Measurements from ENCODE around the gene PIKFYVE.
"Not testable (repeated sequence)": the region's sequence is repeated elsewhere in the genome, so short reads cannot be mapped to it uniquely, and the experiment has no call there.

Gene PIKFYVE, protein sequence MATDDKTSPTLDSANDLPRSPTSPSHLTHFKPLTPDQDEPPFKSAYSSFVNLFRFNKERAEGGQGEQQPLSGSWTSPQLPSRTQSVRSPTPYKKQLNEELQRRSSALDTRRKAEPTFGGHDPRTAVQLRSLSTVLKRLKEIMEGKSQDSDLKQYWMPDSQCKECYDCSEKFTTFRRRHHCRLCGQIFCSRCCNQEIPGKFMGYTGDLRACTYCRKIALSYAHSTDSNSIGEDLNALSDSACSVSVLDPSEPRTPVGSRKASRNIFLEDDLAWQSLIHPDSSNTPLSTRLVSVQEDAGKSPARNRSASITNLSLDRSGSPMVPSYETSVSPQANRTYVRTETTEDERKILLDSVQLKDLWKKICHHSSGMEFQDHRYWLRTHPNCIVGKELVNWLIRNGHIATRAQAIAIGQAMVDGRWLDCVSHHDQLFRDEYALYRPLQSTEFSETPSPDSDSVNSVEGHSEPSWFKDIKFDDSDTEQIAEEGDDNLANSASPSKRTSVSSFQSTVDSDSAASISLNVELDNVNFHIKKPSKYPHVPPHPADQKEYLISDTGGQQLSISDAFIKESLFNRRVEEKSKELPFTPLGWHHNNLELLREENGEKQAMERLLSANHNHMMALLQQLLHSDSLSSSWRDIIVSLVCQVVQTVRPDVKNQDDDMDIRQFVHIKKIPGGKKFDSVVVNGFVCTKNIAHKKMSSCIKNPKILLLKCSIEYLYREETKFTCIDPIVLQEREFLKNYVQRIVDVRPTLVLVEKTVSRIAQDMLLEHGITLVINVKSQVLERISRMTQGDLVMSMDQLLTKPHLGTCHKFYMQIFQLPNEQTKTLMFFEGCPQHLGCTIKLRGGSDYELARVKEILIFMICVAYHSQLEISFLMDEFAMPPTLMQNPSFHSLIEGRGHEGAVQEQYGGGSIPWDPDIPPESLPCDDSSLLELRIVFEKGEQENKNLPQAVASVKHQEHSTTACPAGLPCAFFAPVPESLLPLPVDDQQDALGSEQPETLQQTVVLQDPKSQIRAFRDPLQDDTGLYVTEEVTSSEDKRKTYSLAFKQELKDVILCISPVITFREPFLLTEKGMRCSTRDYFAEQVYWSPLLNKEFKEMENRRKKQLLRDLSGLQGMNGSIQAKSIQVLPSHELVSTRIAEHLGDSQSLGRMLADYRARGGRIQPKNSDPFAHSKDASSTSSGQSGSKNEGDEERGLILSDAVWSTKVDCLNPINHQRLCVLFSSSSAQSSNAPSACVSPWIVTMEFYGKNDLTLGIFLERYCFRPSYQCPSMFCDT (N-terminal part only)

DNA sequence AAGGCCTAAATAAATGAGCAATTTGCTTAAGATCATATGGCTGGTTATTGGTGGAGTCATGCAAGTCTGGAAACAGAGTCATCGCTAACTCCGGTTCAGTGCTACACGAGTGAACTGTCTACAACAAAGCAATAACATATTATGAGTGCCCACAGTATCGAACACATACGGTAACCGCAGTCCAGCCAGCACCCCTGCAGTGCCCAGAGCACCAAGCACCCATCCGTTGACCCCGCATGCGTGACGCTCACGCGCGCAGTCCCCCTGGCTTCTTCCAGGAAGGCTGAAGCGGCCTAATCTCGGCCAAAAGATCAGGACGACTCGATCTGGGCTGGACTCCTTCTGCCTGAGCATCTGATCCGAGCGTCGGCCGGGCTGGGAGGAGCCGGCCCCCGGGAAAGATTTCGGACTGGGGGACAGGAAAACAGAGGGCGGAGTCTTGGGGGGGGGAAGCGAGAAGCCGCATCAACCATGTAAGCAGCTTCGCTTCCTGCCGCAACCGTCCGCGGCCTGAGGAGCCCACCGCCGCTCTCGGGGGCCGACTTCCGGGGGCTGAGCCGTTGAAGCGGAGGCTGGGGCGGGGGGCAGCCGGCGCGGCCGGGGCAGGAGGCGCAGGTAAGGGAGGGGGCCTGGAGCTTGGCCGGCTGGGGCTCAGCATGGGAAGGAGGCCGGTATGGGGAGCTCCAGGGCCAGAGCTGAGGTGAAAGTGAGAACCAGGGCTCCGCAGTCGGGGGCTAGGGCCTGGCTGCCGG, at the start of gene PIKFYVE:
Gene PIKFYVE (plus strand): TSS at position 455 of the 752 bp plus-strand sequence. CDS start 5,265 bp downstream, outside the sequence.
- peak; percentile 2 for TF ChIP-seq CTCF (conservative IDR thresholded peaks at IDR 0.05; ENCODE audit: low read depth, low read length)
- peak; percentile 99 for DNase-seq (ENCODE audit: low read depth)
- peak within 1 kb of the TSS; percentile 83 for H3K4me3 ChIP-seq (ENCODE audit: low read depth, low read length)

DNA sequence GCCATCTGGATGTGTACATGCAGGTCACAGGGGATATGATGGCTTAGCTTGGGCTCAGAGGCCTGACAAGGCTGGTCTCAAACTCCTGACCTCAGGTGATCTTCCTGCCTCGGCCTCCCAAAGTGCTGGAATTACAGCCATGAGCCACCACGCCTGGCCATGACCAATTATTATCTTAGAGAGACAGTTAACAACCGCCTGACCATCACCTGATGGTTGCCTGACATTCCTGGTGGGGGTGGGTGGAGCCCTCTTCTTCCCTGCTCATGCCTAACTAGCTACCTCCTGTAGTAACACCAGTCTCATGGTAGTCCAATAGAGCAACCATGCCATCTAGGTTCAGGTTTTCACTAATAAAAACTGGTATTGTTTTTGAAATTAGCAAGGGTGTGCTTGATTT, 44.2 kb upstream of the PIKFYVE start:
- not testable (repeated sequence) for DNase-seq (ENCODE audit: low read depth); H3K4me3 ChIP-seq (ENCODE audit: low read depth, low read length)

DNA sequence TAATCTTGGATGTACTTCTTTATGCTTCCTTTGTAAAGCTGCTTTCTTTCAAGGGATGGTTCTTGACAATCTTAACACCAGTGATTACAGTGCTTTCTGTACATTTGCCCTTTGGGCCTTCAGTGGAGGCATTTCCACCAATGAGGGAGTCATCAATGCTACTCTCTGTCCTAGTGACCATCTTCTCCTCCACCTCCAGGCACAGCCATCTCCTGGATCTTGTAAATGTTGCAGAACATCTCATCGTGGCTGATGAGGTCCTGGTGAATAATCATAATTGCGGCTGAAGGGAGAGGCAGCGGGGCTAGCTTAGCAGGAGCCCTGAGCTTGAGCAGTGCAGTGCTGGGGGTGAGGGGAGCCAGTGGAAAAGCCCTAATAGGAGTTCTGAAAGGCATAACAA, 43.7 kb upstream of the PIKFYVE start:
- no peak overlapping the region for H3K4me3 ChIP-seq (ENCODE audit: low read depth, low read length)
- peak; percentile 13 for DNase-seq (ENCODE audit: low read depth)
- TF ChIP-seq CTCF (conservative IDR thresholded peaks at IDR 0.05; ENCODE audit: low read depth, low read length): no peak

- DNase-seq (ENCODE audit: low read depth): peak; percentile 6
- TF ChIP-seq CTCF (conservative IDR thresholded peaks at IDR 0.05; ENCODE audit: low read depth, low read length): no peak
- H3K4me3 ChIP-seq (ENCODE audit: low read depth, low read length): no peak overlapping the region
Observed at GRCh38 chr2:208224802-208225201, 41.3 kb upstream of the PIKFYVE start.

- TF ChIP-seq CTCF (conservative IDR thresholded peaks at IDR 0.05; ENCODE audit: low read depth, low read length): no peak
- H3K4me3 ChIP-seq (ENCODE audit: low read depth, low read length): no peak overlapping the region
- no peak for DNase-seq (ENCODE audit: low read depth)
Observed at GRCh38 chr2:208227581-208228232, 38.3 kb upstream of the PIKFYVE start.

- DNase-seq (ENCODE audit: low read depth): no peak
- no peak overlapping the region for H3K4me3 ChIP-seq (ENCODE audit: low read depth, low read length)
- TF ChIP-seq CTCF (conservative IDR thresholded peaks at IDR 0.05; ENCODE audit: low read depth, low read length): no peak
Observed at GRCh38 chr2:208228476-208228875, 37.6 kb upstream of the PIKFYVE start.
